Measurements from ENCODE around the gene RASL11A. TPM values are rescaled to one million over a fixed set of nuclear protein-coding genes. Genes with fewer than 3 reads are reported as not detected.
A peak's percentile ranks its signal among the peaks of the same experiment; 100 is the strongest.

Gene RASL11A
- total RNA-seq, 2 donors from 2014 or later: 3.5 to 5.5 TPM

- ATAC-seq (replicated peaks): peak; percentile 64
- Mint-ChIP-seq H3K4me1 (peaks cover 29% of the 10 kb centered on the region), H3K36me3 (ENCODE audit: low read depth) (peaks cover 89% of the 10 kb centered on the region), H3K4me3 (peak overlapping the region; percentile 59), H3K27me3 (no peaks in the 10 kb centered on the region), H3K9me3 (no peaks in the 10 kb centered on the region), H3K27ac (peak overlapping the region; percentile 87)
Measured at GRCh38 chr13:27258637-27259386, 11.8 kb upstream of the RASL11A start.

- peak overlapping the region; percentile 87 for H3K27ac Mint-ChIP-seq
- H3K9me3 Mint-ChIP-seq: no peaks in the 10 kb centered on the region
- H3K4me3 Mint-ChIP-seq: peak overlapping the region; percentile 59
- H3K4me1 Mint-ChIP-seq: peaks cover 28% of the 10 kb centered on the region
- peak; percentile 46 for ATAC-seq (replicated peaks)
- H3K27me3 Mint-ChIP-seq: no peaks in the 10 kb centered on the region
- H3K36me3 Mint-ChIP-seq (ENCODE audit: low read depth): peaks cover 86% of the 10 kb centered on the region
Measured at GRCh38 chr13:27259831-27260230, 10.8 kb upstream of the RASL11A start.

- Mint-ChIP-seq H3K4me1 (peaks cover 26% of the 10 kb centered on the region), H3K4me3 (no peak overlapping the region), H3K36me3 (ENCODE audit: low read depth) (peaks cover 70% of the 10 kb centered on the region), H3K27ac (no peak overlapping the region), H3K9me3 (no peaks in the 10 kb centered on the region), H3K27me3 (no peaks in the 10 kb centered on the region)
- ATAC-seq (replicated peaks): no peak
Measured at GRCh38 chr13:27261396-27261795, 9.2 kb upstream of the RASL11A start.

GRCh38 chr13:27263438-27263837 lies 7.2 kb upstream of the RASL11A start:
- ATAC-seq (replicated peaks): no peak
- no peaks in the 10 kb centered on the region for H3K27me3 Mint-ChIP-seq
- H3K36me3 Mint-ChIP-seq (ENCODE audit: low read depth): peaks cover 50% of the 10 kb centered on the region
- H3K4me1 Mint-ChIP-seq: peaks cover 24% of the 10 kb centered on the region
- peak overlapping the region; percentile 40 for H3K27ac Mint-ChIP-seq
- H3K4me3 Mint-ChIP-seq: no peak overlapping the region
- H3K9me3 Mint-ChIP-seq: no peaks in the 10 kb centered on the region

- Mint-ChIP-seq H3K4me1 (peaks cover 16% of the 10 kb centered on the region), H3K27ac (peak overlapping the region; percentile 37), H3K9me3 (no peaks in the 10 kb centered on the region), H3K27me3 (no peaks in the 10 kb centered on the region), H3K36me3 (ENCODE audit: low read depth) (peaks cover 43% of the 10 kb centered on the region), H3K4me3 (no peak overlapping the region)
- no peak for ATAC-seq (replicated peaks)
Measured at GRCh38 chr13:27264181-27264580, 6.4 kb upstream of the RASL11A start.

GRCh38 chr13:27264648-27265047 lies 6.0 kb upstream of the RASL11A start:
- Mint-ChIP-seq H3K27me3 (no peaks in the 10 kb centered on the region), H3K4me3 (no peak overlapping the region), H3K27ac (peak overlapping the region; percentile 37), H3K9me3 (no peaks in the 10 kb centered on the region), H3K36me3 (ENCODE audit: low read depth) (peaks cover 38% of the 10 kb centered on the region), H3K4me1 (peaks cover 12% of the 10 kb centered on the region)
- no peak for ATAC-seq (replicated peaks)

- Mint-ChIP-seq H3K27me3 (no peaks in the 10 kb centered on the region), H3K4me3 (no peak overlapping the region), H3K36me3 (ENCODE audit: low read depth) (peaks cover 16% of the 10 kb centered on the region), H3K4me1 (peaks cover 15% of the 10 kb centered on the region), H3K27ac (peak overlapping the region; percentile 33), H3K9me3 (no peaks in the 10 kb centered on the region)
- ATAC-seq (replicated peaks): no peak
Measured at GRCh38 chr13:27266917-27267316, 3.7 kb upstream of the RASL11A start.

GRCh38 chr13:27267596-27267995 lies 3.0 kb upstream of the RASL11A start:
- no peak overlapping the region for H3K27ac Mint-ChIP-seq
- H3K27me3 Mint-ChIP-seq: peaks cover 2% of the 10 kb centered on the region
- H3K4me3 Mint-ChIP-seq: no peak overlapping the region
- peaks cover 10% of the 10 kb centered on the region for H3K36me3 Mint-ChIP-seq (ENCODE audit: low read depth)
- peaks cover 15% of the 10 kb centered on the region for H3K4me1 Mint-ChIP-seq
- H3K9me3 Mint-ChIP-seq: no peaks in the 10 kb centered on the region
- ATAC-seq (replicated peaks): no peak

- ATAC-seq (replicated peaks): no peak
- Mint-ChIP-seq H3K27me3 (peaks cover 5% of the 10 kb centered on the region), H3K9me3 (no peaks in the 10 kb centered on the region), H3K27ac (no peak overlapping the region), H3K4me1 (peaks cover 14% of the 10 kb centered on the region), H3K4me3 (no peak overlapping the region), H3K36me3 (ENCODE audit: low read depth) (peaks cover 5% of the 10 kb centered on the region)
Measured at GRCh38 chr13:27269114-27269665, 1.4 kb upstream of the RASL11A start.

- ATAC-seq (replicated peaks): no peak
- peaks cover 9% of the 10 kb centered on the region for H3K4me1 Mint-ChIP-seq
- no peaks in the 10 kb centered on the region for H3K9me3 Mint-ChIP-seq
- H3K27ac Mint-ChIP-seq: peak overlapping the region; percentile 81
- no peaks in the 10 kb centered on the region for H3K36me3 Mint-ChIP-seq (ENCODE audit: low read depth)
- H3K27me3 Mint-ChIP-seq: peaks cover 15% of the 10 kb centered on the region
- peak overlapping the region; percentile 86 for H3K4me3 Mint-ChIP-seq
Measured at GRCh38 chr13:27271570-27272096, 1.0 kb downstream of the RASL11A start.

- H3K9me3 Mint-ChIP-seq: no peaks in the 10 kb centered on the region
- H3K4me3 Mint-ChIP-seq: no peak overlapping the region
- peaks cover 9% of the 10 kb centered on the region for H3K4me1 Mint-ChIP-seq
- no peak for ATAC-seq (replicated peaks)
- H3K36me3 Mint-ChIP-seq (ENCODE audit: low read depth): no peaks in the 10 kb centered on the region
- H3K27ac Mint-ChIP-seq: no peak overlapping the region
- H3K27me3 Mint-ChIP-seq: peaks cover 18% of the 10 kb centered on the region
Measured at GRCh38 chr13:27273658-27274425, 3.2 kb downstream of the RASL11A start.

GRCh38 chr13:27274631-27275030 lies 4.0 kb downstream of the RASL11A start:
- H3K9me3 Mint-ChIP-seq: no peaks in the 10 kb centered on the region
- H3K27me3 Mint-ChIP-seq: peaks cover 18% of the 10 kb centered on the region
- ATAC-seq (replicated peaks): no peak
- no peak overlapping the region for H3K27ac Mint-ChIP-seq
- peaks cover 9% of the 10 kb centered on the region for H3K4me1 Mint-ChIP-seq
- H3K36me3 Mint-ChIP-seq (ENCODE audit: low read depth): no peaks in the 10 kb centered on the region
- H3K4me3 Mint-ChIP-seq: no peak overlapping the region

GRCh38 chr13:27276188-27276587 lies 5.6 kb downstream of the RASL11A start:
- Mint-ChIP-seq H3K9me3 (no peaks in the 10 kb centered on the region), H3K36me3 (ENCODE audit: low read depth) (no peaks in the 10 kb centered on the region), H3K4me1 (peaks cover 4% of the 10 kb centered on the region), H3K27me3 (peaks cover 18% of the 10 kb centered on the region), H3K4me3 (no peak overlapping the region), H3K27ac (no peak overlapping the region)
- ATAC-seq (replicated peaks): no peak

- Mint-ChIP-seq H3K4me3 (no peak overlapping the region), H3K4me1 (no peaks in the 10 kb centered on the region), H3K27ac (no peak overlapping the region), H3K9me3 (no peaks in the 10 kb centered on the region), H3K27me3 (peaks cover 10% of the 10 kb centered on the region), H3K36me3 (ENCODE audit: low read depth) (no peaks in the 10 kb centered on the region)
- ATAC-seq (replicated peaks): no peak
Measured at GRCh38 chr13:27279506-27279905, 8.9 kb downstream of the RASL11A start.
